Thyroid gland (tissue), 4 donors: ENCODE results near the gene APOF. TPM values are rescaled to one million over a fixed set of nuclear protein-coding genes. Genes with fewer than 3 reads are reported as not detected.

Source experiments
- DNase-seq, 2 donors: peaks; one replicate each; pipeline ENCODE4 v3.0.0-alpha.2; 2019
- H3K27ac ChIP-seq, 3 donors: fragments of 200-600 bp; sonication (generic); 1 replicate in 2 of 3; 2 replicates in 1 of 3; pipeline ENCODE4 v1.5.1; 2016 to 2019; ENCODE audit warnings: mild to moderate bottlenecking in 1 of 3, moderate library complexity in 1 of 3
- H3K27me3 ChIP-seq: fragments of 200-600 bp; sonication (generic); one replicate; pipeline ENCODE4 v1.5.1; 2019
- H3K36me3 ChIP-seq, 2 donors: fragments of 200-600 bp; sonication (generic); one replicate each; pipeline ENCODE4 v1.5.1; 2016 to 2019
- H3K4me1 ChIP-seq, 2 donors: fragments of 200-600 bp; sonication (generic); one replicate each; pipeline ENCODE4 v1.5.1; 2017 to 2019
- H3K4me3 ChIP-seq, 3 donors: fragments of 200-600 bp; sonication (generic); replicated peaks in 1 of 3; 1 replicate in 2 of 3; 2 replicates in 1 of 3; pipeline ENCODE4 v1.5.1; 2016; ENCODE audit warnings: mild to moderate bottlenecking in 1 of 3
- H3K9me3 ChIP-seq: fragments of 200-600 bp; sonication (generic); one replicate; pipeline ENCODE4 v1.5.1; 2017
- CTCF ChIP-seq, 6 experiments: fragments of 200-600 bp in 3 of 6; fragments of 450-650 bp in 3 of 6; sonication (generic) in 3 of 6; IDR thresholded peaks; one replicate each; pipeline ENCODE4 v1.5.1; 2016 to 2019; ENCODE audit warnings: antibody characterized with exemption in 6 of 6, mild to moderate bottlenecking in 2 of 6, inconsistent platforms in 1 of 6, moderate library complexity in 1 of 6
- POLR2A ChIP-seq, 2 donors: fragments of 450-650 bp; IDR thresholded peaks; one replicate each; pipeline ENCODE4 v1.6.1; 2017; ENCODE audit warnings: antibody characterized with exemption in 2 of 2, mild to moderate bottlenecking in 2 of 2, moderate library complexity in 1 of 2
- WGBS, 2 donors: methylation state at CpG; one replicate each; pipeline ENCODE4 v1.1.5; 2017; 5-methylcytosine and 5-hydroxymethylcytosine counted together
- intact Hi-C: fragments of 100-400 bp; cut with DNase I; formaldehyde crosslinking; loops from one replicate; pipeline ENCODE4 v1.15.1; 2023
- total RNA-seq, 4 donors: library from RNA; depleted of rRNA; stranded (reverse); fragments of >200 nt; gene quantifications; one replicate each; pipeline ENCODE4 v1.2.3, GENCODE V29; 2016

The APOF gene
- total RNA-seq, 4 donors from 2014 or later: not detected

GRCh38 chr12:56333197-56333678 lies 29.4 kb downstream of the APOF start:
- Histone ChIP-seq H3K9me3 (no peaks in the 10 kb centered on the region), H3K27ac (peak overlapping the region; percentile 93 to 97 (median 96)), H3K27me3 (no peaks in the 10 kb centered on the region), H3K36me3 (no peaks in the 10 kb centered on the region), H3K4me1 (peaks cover 8 to 19% of the 10 kb centered on the region in 2 donors), H3K4me3 (peak overlapping the region; percentile 41 to 76 (median 49))
- TF ChIP-seq POLR2A (IDR thresholded peaks at IDR 0.05): no peak
- peak in 1 of 6 experiments; percentile 9 for TF ChIP-seq CTCF (IDR thresholded peaks at IDR 0.05)
- DNase-seq: peak in 1 of 2 donors; percentile 8
- intact Hi-C loops: loop anchor here (10.0 kb wide), 1 partner anchor 132 kb away; the partner anchor contains the start of gene SPRYD4
- WGBS, 2 donors: 25 to 27% methylated on average over 8 of the region's 8 CpGs

GRCh38 chr12:56332512-56333196 lies 30.0 kb downstream of the APOF start:
- Histone ChIP-seq H3K36me3 (peaks cover under 1 to 4% of the 10 kb centered on the region in 2 donors), H3K27me3 (no peaks in the 10 kb centered on the region), H3K27ac (peak overlapping the region; percentile 93 to 97 (median 96)), H3K4me3 (peak overlapping the region; percentile 41 to 76 (median 49)), H3K9me3 (no peaks in the 10 kb centered on the region), H3K4me1 (peaks cover 8 to 19% of the 10 kb centered on the region in 2 donors)
- TF ChIP-seq POLR2A (IDR thresholded peaks at IDR 0.05) (no peak), CTCF (IDR thresholded peaks at IDR 0.05) (no peak)
- intact Hi-C loops: loop anchor here (10.0 kb wide), 1 partner anchor 132 kb away; the partner anchor contains the start of gene SPRYD4
- WGBS, 2 donors: 93 to 97% methylated on average over 10 to 11 of the region's 11 CpGs
- no peak for DNase-seq

GRCh38 chr12:56330936-56331490 lies 31.6 kb downstream of the APOF start:
- TF ChIP-seq CTCF (IDR thresholded peaks at IDR 0.05): no peak
- TF ChIP-seq POLR2A (IDR thresholded peaks at IDR 0.05): no peak
- H3K36me3 ChIP-seq: peaks cover 15 to 19% of the 10 kb centered on the region in 2 donors
- H3K9me3 ChIP-seq: no peaks in the 10 kb centered on the region
- WGBS, 2 donors: 95 to 96% methylated on average over 7 of the region's 7 CpGs
- peaks cover 8 to 19% of the 10 kb centered on the region in 2 donors for H3K4me1 ChIP-seq
- H3K27ac ChIP-seq: no peak overlapping the region
- intact Hi-C loops: loop anchor here (10.0 kb wide), 1 partner anchor 134 kb away; the partner anchor contains the start of gene SPRYD4
- DNase-seq: no peak
- H3K4me3 ChIP-seq: no peak overlapping the region
- H3K27me3 ChIP-seq: no peaks in the 10 kb centered on the region

GRCh38 chr12:56326533-56326932 lies 36.1 kb downstream of the APOF start:
- TF ChIP-seq POLR2A (IDR thresholded peaks at IDR 0.05) (no peak), CTCF (IDR thresholded peaks at IDR 0.05) (no peak)
- Histone ChIP-seq H3K9me3 (no peaks in the 10 kb centered on the region), H3K36me3 (peaks cover 58 to 63% of the 10 kb centered on the region in 2 donors), H3K4me1 (no peaks in the 10 kb centered on the region), H3K27me3 (no peaks in the 10 kb centered on the region), H3K27ac (no peak overlapping the region), H3K4me3 (no peak overlapping the region)
- DNase-seq: peak in 1 of 2 donors; percentile 16
- intact Hi-C loops: no loop called here
- WGBS, 2 donors: 75 to 79% methylated on average over 6 of the region's 6 CpGs

- intact Hi-C loops: no loop called here
- H3K4me1 ChIP-seq: no peaks in the 10 kb centered on the region
- H3K36me3 ChIP-seq: peaks cover 58 to 67% of the 10 kb centered on the region in 2 donors
- WGBS, 2 donors: 95% methylated on average over 8 of the region's 8 CpGs
- H3K9me3 ChIP-seq: no peaks in the 10 kb centered on the region
- H3K27ac ChIP-seq: no peak overlapping the region
- DNase-seq: no peak
- TF ChIP-seq CTCF (IDR thresholded peaks at IDR 0.05): no peak
- TF ChIP-seq POLR2A (IDR thresholded peaks at IDR 0.05): no peak
- H3K27me3 ChIP-seq: no peaks in the 10 kb centered on the region
- H3K4me3 ChIP-seq: no peak overlapping the region
Measured at GRCh38 chr12:56326126-56326525, 36.5 kb downstream of the APOF start.
